HG03558 (cell line): ENCODE results near the gene PCDHGB5.
"Not testable (repeated sequence)": the region's sequence is repeated elsewhere in the genome, so short reads cannot be mapped to it uniquely, and the experiment has no call there.

Experiments used
- ATAC-seq: cut with Tn5 transposase; IDR thresholded peaks from one replicate; pipeline ENCODE4 v1.9.1; 2021; ENCODE audit warnings: moderate number of reproducible peaks; ENCODE audit not compliant: unreplicated experiment; ENCODE audit errors: extremely low read depth

Gene PCDHGB5

GRCh38 chr5:141375444-141376155 lies 22.1 kb upstream of the PCDHGB5 start:
- not testable (repeated sequence) for ATAC-seq

DNA sequence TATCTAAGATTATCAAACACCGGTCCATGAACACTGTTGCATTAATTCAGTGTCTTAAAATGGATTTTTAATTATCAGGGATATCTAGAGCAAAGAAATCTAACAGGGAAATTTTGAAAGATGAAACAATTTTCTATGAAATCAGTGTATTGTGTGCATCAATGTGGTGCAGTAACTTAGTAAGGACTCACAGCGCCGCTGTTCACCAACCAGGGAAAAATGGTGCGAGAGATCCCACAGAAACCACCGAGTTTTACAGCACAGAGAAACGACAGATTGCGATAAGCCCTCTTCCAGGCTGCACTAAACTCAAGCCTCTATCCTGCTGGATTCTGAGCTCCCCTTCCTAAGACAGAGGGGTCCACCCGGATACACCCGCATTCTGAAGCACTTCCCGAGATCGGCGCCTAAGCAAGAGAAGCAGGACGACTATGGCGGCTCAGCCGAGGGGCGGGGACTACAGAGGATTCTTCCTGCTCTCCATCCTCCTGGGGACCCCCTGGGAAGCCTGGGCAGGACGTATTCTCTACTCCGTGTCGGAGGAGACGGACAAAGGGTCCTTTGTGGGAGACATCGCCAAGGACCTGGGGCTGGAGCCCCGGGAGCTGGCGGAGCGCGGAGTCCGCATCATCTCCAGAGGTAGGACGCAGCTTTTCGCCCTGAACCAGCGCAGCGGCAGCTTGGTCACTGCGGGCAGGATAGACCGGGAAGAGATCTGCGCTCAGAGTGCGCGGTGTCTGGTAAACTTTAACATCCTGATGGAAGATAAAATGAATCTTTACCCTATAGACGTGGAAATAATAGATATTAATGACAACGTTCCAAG lies 15.1 kb upstream of the PCDHGB5 start, which contains the start of gene PCDHGA7:
PCDHGA7 (plus strand) TSS at position 274 of the 826 bp plus-strand sequence; CDS start at position 432, 158 bp downstream.
- no peak for ATAC-seq

DNA sequence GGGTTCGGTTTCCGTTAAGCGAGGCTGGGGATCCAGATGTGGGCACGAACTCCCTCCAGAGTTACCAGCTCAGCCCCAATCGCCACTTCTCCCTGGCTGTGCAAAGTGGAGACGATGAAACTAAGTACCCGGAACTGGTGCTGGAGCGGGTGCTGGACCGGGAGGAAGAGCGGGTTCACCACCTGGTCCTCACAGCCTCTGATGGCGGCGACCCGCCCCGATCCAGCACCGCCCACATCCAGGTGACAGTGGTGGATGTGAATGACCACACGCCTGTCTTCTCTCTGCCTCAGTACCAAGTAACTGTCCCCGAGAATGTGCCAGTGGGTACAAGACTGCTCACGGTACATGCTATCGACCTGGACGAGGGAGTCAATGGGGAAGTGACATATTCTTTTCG lies 14.4 kb upstream of the PCDHGB5 start:
- no peak for ATAC-seq

DNA sequence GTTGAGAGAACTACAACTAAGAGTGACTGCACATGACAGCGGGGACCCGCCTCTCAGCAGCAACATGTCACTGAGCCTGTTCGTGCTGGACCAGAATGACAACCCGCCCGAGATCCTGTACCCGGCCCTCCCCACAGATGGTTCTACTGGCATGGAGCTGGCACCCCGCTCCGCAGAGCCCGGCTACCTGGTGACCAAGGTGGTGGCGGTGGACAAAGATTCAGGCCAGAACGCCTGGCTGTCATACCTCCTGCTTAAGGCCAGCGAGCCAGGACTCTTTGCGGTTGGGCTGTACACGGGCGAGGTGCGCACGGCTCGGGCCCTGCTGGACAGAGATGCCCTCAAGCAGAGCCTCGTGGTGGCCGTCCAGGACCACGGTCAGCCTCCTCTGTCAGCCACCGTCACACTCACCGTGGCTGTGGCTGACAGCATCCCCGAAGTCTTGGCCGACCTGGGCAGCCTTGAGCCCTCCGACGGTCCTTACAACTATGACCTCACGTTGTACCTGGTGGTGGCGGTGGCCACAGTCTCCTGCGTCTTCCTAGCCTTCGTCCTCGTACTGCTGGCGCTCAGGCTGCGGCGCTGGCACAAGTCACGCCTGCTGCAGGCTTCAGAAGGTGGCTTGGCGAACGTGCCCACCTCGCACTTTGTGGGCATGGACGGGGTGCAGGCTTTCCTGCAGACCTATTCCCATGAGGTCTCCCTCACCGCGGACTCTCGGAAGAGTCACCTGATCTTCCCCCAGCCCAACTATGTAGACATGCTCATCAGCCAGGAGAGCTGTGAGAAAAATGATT lies 13.1 kb upstream of the PCDHGB5 start:
- no peak for ATAC-seq

DNA sequence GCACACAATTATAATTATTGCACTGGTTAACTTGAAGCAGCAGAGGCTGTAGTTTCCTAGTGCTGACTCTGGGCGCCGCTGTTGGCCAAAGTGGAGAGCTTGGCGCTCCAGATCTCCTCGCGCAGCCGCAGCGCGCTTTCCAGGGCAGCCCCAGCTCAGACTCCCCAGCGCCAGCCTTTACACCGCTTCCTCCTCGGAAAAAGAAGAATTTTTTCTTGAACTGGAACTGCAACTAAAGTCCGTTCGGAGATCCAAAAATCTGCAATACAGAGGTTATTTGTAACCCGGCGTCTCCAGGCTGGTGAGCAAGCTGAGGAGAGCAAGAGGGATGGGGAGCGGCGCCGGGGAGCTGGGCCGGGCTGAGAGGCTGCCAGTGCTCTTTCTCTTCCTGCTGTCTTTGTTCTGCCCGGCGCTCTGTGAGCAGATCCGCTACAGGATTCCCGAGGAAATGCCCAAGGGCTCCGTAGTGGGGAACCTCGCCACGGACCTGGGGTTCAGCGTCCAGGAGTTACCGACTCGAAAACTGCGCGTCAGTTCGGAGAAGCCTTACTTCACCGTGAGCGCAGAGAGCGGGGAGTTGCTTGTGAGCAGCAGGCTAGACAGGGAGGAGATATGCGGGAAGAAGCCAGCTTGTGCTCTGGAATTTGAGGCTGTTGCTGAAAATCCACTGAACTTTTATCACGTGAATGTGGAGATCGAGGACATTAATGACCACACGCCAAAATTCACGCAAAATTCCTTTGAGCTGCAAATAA lies 10.0 kb upstream of the PCDHGB5 start, which contains the start of gene PCDHGB4:
PCDHGB4 (plus strand) TSS at position 142 of the 755 bp plus-strand sequence; CDS start at position 329, 187 bp downstream.
- ATAC-seq: not testable (repeated sequence)

GRCh38 chr5:141388661-141389060 lies 9.1 kb upstream of the PCDHGB5 start:
- ATAC-seq: no peak

- ATAC-seq: no peak
These were observed 8.3 kb upstream of the PCDHGB5 start for GRCh38 chr5:141389153-141390042.

DNA sequence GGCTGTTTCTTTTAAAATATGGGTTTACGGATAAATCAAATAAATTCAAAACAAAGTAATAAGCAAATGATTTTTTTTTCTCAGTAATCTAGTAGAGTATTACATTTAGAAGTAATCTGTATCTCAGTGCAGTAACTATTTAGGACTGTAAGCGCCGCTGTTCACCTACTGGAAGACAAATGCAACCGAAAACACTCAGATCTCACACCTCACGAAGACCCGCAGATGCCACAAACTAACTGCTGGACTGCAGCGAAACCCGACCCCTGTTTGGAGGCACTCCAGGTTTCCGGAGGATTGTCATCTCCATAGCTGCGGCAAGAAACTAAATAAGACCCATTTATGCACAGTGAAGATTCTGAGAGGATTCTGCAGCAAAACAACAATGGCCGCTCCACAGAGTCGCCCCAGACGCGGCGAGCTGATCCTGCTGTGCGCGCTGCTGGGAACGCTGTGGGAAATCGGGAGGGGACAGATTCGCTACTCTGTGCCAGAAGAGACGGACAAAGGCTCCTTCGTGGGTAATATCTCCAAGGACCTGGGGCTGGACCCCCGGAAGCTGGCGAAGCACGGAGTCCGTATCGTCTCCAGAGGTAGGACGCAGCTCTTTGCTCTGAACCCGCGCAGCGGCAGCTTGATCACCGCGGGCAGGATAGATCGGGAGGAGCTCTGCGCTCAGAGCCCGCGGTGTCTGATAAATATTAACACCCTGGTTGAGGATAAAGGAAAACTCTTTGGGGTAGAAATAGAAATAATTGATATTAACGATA lies 5.1 kb upstream of the PCDHGB5 start, which contains the start of gene PCDHGA8:
PCDHGA8 (plus strand) TSS at position 205 of the 770 bp plus-strand sequence; CDS start at position 386, 181 bp downstream.
- no peak for ATAC-seq

DNA sequence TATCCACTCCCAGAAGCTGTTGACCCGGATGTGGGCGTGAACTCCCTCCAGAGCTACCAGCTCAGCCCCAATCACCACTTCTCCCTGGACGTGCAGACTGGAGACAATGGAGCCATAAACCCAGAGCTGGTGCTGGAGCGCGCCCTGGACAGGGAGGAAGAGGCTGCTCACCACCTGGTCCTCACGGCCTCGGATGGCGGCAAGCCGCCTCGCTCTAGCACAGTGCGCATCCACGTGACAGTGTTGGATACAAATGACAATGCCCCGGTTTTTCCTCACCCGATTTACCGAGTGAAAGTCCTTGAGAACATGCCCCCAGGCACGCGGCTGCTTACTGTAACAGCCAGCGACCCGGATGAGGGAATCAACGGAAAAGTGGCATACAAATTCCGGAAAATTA lies 4.5 kb upstream of the PCDHGB5 start:
- ATAC-seq: no peak

DNA sequence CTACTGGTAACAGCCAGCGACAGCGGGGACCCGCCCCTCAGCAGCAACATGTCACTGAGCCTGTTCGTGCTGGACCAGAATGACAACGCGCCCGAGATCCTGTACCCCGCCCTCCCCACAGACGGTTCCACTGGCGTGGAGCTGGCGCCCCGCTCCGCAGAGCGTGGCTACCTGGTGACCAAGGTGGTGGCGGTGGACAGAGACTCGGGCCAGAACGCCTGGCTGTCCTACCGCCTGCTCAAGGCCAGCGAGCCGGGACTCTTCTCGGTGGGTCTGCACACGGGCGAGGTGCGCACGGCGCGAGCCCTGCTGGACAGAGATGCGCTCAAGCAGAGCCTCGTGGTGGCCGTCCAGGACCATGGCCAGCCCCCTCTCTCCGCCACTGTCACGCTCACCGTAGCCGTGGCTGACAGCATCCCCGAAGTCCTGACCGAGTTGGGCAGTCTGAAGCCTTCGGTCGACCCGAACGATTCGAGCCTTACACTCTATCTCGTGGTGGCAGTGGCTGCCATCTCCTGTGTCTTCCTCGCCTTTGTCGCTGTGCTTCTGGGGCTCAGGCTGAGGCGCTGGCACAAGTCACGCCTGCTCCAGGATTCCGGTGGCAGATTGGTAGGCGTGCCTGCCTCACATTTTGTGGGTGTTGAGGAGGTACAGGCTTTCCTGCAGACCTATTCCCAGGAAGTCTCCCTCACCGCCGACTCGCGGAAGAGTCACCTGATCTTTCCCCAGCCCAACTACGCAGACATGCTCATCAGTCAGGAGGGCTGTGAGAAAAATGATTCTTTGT lies 3.2 kb upstream of the PCDHGB5 start:
- ATAC-seq: not testable (repeated sequence)

DNA sequence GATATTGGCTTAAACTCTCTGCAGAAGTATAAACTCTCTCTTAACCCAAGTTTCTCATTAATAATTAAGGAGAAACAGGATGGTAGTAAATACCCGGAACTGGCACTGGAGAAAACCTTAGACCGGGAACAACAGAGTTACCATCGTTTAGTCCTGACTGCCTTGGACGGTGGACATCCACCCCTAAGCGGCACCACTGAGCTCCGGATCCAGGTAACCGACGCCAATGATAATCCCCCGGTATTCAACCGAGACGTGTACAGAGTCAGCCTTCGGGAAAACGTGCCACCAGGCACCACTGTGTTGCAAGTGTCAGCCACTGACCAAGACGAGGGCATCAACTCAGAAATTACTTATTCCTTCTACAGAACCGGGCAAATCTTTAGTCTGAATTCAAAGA lies 861 bp downstream of the PCDHGB5 start:
- ATAC-seq: no peak

DNA sequence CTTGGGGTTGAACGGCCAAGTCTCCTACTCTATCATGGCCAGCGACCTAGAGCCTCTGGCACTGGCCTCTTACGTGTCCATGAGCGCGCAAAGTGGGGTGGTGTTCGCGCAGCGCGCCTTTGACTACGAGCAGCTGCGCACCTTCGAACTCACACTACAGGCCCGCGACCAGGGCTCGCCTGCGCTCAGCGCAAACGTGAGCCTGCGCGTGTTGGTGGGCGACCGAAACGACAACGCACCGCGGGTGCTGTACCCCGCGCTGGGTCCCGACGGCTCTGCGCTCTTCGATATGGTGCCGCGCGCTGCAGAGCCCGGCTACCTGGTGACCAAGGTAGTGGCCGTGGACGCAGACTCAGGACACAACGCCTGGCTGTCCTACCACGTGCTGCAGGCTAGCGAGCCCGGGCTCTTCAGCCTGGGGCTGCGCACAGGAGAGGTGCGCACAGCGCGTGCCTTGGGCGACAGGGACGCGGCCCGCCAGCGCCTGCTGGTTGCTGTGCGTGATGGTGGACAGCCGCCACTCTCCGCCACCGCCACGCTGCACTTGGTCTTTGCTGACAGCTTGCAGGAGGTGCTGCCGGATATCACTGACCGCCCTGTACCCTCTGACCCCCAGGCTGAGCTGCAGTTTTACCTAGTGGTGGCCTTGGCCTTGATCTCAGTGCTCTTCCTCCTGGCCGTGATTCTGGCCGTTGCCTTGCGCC lies 2.0 kb downstream of the PCDHGB5 start:
- ATAC-seq: no peak

DNA sequence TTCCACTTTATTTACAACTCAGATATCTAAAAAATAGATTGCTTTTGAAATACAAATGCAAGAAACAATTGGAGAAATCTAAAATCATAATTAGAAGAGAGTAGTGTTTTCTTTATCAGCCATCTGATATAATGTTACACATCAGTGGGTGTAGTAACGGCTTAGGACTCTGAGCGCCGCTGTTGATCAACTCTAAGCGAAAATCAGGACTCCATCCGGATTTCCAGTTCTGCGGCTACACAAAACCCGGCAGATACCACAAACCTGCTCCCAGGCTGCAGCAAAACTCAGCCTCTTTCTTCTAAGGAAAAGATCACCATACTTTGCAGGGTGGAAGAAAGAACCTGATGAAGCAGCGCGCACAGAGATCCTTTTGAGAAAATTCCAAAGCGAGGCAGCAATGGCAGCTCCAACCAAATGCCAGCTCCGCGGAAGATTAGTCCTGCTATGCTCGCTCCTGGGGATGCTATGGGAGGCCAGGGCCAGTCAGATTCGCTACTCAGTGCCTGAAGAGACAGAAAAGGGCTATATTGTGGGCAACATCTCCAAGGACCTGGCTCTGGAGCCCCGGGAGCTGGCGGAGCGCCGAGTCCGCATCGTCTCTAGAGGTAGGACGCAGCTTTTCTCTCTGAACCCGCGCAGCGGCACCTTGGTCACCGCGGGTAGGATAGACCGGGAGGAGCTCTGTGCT lies 5.0 kb downstream of the PCDHGB5 start, which contains the start of gene PCDHGA9:
PCDHGA9 (plus strand) TSS at position 226 of the 691 bp plus-strand sequence; CDS start at position 401, 175 bp downstream.
- no peak for ATAC-seq

- no peak for ATAC-seq
These were observed 5.6 kb downstream of the PCDHGB5 start for GRCh38 chr5:141403387-141403786.

- ATAC-seq: not testable (repeated sequence)
These were observed 10.2 kb downstream of the PCDHGB5 start, which contains the start of gene PCDHGB6 for GRCh38 chr5:141407790-141408505. TSS of gene PCDHGB6 (plus strand) at chr5:141408021. CDS start at chr5:141408203, 182 bp downstream.
